SK-N-SH (cell line): Measurements from ENCODE around the gene SHISA4.

Experiments used
- CTCF ChIP-seq: fragments of 200-600 bp; sonication (generic); IDR thresholded peaks from 2 replicates; pipeline ENCODE4 v1.6.1; 2017; ENCODE audit warnings: antibody characterized with exemption, mild to moderate bottlenecking, moderate library complexity
- EP300 ChIP-seq, 2 experiments: IDR thresholded peaks; 2 replicates each; pipeline versions ENCODE4 v1.4.0 to v1.6.1; 2012; ENCODE audit warnings: borderline replicate concordance in 1 of 2, low read depth in 1 of 2, low read length in 1 of 2
- POLR2AphosphoS5 ChIP-seq: IDR thresholded peaks from 2 replicates; pipeline ENCODE4 v1.6.1; 2012; ENCODE audit warnings: low read depth, low read length
- USF2 ChIP-seq: fragments of 150-350 bp; IDR thresholded peaks from 2 replicates; pipeline ENCODE4 v1.6.1; 2017; ENCODE audit warnings: antibody characterized with exemption, low read length, low read depth, borderline replicate concordance
- YY1 ChIP-seq: IDR thresholded peaks from 2 replicates; pipeline ENCODE4 v1.4.0; 2012; ENCODE audit warnings: low read depth, mild to moderate bottlenecking
- TF ChIP-seq, protein P1 (sequence below): IDR thresholded peaks from 2 replicates; pipeline ENCODE4 v1.4.0; 2012; ENCODE audit warnings: low read depth

DNA sequence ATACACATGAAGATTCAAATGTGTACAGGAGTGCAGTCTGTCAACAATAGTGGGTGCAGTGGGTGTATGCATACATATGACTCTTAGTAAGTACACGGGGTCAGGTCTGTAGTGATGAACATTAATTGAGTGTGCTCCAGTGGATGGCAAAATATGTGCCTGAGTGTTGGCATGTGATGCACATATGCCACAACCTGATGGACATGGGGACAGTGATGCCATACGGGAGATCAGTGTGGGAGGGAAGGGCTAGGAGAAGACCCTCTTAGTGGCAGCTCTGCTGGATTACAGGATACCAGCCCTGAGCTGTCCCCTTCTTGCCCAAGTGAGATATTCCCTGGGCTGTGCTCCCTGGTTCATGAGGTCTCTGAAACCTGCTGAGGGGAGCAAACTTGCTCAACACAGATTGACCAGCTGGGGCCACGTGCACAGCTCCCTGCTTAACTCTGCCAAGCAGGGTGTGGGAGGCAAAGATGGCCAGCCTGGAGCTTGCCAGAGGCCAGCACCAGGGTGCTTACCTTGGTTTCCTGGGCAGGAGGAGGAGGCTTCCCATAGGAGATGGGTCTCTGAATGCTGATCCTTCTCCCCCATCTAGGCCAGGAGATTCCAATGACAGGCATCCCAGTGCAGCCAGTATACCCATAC lies 2.2 kb downstream of the SHISA4 start:
- TF ChIP-seq, protein P1, sequence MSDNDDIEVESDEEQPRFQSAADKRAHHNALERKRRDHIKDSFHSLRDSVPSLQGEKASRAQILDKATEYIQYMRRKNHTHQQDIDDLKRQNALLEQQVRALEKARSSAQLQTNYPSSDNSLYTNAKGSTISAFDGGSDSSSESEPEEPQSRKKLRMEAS, result no peak
- TF ChIP-seq POLR2AphosphoS5, result no peak
- TF ChIP-seq USF2, result no peak
- TF ChIP-seq CTCF, result no peak
- TF ChIP-seq EP300 (IDR thresholded peaks at IDR 0.05; ENCODE audit: borderline replicate concordance in 1 of 2, low read depth in 1 of 2, low read length in 1 of 2), result no peak
- no peak for TF ChIP-seq YY1
